Epidermal melanocyte (primary cell): ENCODE measurements around the gene GLYR1.

ENCODE experiments used
- DNase-seq: peaks from one replicate; pipeline ENCODE4 v3.0.0; 2011; ENCODE audit warnings: low spot score; ENCODE audit not compliant: insufficient read length

Gene GLYR1

DNA sequence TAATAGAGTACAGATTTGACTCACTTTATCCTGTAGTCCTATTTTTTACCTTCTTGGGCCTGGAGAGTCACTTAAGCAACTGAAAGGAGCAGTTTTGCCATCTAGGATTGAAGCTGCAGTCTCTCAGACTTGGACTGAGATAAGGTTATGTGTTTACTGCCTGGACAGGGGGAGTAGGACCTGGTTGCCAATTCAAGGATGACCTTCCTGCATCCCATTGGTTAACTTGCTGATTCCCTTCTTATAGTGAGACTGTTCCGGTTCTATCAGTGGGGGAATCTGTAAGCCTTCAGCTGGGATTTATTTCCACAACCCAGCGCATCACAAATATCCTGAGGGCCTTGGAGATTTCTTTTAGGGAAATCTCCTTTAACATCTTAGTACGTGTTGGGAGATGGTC, 3.1 kb upstream of the GLYR1 start:
- DNase-seq = no peak

DNA sequence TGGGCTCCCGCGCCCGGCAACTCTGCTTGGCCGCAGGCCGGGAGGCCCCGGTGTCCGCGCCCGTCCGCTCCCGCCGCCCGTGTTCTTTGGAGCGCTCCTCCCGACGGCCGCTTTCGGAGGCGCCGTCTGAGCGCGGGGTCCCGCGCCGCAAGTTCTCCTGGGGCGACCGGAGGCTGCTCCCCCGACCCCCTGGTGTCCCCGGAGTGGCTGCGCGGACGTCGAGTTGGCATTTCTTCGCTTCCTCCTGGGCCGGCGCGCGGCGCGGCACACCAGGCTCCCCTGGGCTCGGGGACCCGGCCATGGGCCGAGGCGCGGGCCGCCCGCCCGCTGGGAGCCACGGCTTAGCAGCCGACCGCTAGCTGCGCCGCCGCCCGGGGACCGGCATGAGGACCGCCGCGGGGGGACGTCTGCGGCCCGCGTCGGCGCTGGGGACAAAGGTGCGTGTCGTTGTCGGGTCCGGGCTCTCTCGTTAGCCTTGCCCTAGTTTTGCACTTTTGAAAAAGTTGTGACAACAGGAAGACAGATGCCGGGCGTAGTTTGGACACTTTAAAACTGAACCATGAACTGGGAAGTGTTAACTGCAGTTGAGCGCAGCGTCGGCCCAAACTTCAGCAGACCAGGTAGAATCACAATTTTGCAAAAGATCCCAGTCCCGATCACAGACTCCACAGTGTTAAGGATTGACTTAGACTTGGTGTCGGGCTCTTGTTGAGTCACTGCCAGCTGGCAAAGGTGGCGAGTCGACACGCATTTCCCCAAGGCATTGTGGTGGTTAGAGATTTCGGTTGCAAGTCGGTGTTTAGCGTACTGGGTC, 893 bp upstream of the GLYR1 start:
- DNase-seq = no peak

DNA sequence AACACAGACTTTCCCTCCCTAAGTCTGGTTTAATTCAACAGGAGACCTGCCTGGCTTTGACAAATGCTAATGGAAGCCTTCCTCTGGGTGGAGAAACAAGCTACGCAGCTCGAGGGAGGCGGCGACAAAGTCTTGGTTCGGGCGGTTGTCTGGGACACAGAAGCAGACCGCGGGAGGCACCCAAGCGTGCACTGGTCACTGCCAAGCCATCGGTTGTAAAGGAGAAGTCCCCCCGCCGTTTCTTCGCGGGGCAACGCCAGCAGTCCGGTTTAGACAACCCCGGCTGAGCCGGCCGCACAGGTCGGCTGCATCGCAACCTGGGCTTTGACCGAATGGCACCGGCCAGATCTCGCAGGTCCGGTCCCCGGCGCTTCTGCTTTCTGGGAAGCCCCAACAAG, 586 bp downstream of the GLYR1 start:
- DNase-seq = no peak

DNA sequence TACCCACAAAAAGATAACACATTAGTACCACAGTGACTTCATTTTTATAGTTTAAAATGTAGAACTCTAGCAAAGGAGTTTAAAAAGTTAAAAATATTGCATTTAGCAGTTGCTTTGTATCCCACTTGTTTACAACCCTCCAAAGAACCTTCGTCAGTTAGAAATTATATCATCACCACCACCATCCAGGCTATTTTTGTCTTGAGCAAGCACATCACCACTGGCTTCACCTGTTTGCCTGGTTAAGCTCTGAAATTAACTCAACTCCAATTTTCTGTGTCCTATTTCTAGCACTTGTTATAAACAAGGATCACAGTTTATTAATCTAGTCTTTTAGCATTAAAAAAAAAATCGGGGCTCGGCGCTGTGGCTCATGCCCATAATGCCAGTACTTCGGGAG, 6.1 kb downstream of the GLYR1 start:
- DNase-seq = no peak

DNA sequence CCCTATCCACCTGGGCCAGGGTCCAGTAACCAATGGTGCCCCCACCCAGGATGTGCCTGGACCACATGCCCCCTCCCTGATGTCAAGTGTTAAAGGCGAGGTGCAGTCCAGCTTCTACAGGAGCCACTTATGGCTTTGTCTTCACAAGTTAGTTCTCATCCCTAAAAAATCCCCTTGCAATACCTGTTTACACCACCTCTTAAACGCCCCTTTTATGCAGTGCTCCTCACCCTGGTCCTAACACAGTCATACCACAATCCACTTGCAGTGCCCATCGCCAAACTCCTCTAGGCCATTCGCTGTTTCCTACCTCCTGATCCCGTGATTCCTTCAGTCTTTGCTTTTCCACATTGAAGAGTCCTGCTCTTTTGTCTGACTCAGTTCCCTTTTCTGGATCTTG, 7.1 kb downstream of the GLYR1 start:
- no peak for DNase-seq

DNA sequence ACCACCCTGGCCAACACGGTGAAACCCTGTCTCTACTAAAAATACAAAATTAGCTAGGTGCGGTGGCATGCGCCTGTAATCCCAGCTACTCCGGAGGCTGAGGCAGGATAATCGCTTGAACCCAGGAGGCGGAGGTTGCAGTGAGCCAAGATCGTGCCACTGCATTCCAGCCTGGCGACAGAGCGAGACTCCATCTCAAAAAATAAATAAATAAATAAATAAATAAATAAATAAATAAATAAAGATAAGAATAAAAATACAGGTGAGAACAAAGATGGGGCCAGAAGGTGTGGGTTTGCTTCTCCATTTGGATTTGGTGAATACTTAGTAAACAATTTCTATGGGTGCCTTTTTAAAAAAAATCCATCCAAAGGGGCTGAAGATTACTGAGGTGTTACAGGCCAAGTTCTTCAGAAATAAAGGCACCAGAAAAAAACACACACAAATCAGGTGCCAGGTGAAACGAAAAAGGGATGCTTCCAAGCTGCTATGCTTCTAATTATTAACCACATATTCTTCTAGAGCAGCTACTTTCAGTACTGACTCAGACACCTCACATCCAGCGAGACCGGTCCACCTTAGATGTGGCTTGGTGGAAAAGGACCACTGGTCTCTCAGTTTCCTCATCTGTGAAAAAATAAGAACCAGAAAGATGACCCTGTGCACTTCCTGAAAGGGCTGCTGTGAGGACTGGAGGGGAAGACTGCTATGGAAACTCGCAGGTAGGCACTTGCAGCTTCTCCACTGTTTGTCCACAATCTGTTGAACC, 9.2 kb downstream of the GLYR1 start:
- no peak for DNase-seq

DNA sequence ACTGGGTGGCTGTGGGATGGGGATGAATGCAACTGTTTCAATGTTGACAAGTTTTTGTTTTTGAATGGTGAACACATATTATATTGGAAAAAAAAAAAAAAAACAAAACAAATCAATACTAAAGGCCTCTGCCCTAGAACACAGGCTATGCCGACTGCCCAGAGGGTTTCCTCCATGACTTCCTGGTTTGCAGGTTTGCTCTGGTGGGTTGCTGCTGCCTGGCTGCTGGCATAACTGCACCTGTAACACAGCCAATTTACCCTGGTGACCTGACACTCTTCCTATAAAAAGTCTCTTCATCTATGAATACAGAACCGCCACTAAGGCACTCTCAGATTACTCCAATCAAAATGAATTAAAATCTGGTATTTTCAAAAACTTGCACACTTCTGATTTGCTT, 10.4 kb downstream of the GLYR1 start:
- DNase-seq = no peak

DNA sequence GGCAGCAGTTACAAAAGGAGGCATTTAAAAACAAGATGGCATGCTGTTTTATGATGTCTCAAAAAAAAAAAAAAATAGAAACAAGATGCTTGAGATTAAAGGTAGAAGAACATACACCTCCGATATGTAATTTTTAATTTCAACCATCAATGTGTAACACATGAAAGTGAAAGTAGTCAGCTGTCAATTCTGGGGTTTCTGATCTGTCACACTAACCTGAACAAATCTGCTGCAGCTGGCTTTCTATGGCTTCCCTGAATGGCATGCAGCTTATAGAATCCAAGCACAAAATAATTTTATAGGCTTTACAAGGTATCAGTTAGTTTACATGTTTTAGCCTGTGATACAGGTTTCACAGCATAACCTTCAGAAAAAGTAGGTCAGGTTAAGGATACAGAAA, 13.5 kb downstream of the GLYR1 start:
- DNase-seq = no peak

DNA sequence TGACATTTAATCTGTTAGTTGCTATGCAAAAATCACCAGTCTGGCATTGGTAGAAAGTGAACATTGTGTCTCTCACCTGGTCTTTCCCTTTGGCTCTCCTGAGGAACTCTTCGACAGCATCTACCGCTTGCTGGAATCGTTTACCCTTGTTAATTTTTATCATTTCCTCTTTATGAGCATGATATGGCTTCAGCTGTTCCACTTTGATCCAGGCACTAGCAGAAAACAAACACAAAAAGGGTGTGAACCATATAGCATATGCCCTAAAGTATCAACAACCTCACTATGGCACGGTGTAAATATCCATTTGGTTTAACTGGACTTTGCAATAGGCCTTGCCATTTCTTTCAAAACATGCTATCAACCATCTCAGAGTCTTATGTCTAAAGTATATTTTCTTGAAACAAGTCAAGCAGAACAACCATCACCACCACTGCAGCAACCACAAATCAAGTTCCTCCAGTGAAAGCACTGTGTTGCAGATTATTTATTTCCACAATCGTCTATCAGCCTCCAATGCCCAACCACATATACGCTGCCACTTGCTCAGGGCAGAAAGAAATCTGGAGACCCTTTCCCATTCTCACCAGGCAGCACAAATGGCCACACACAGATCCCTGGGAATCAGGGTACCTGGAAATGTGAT, 14.3 kb downstream of the GLYR1 start:
- no peak for DNase-seq

DNA sequence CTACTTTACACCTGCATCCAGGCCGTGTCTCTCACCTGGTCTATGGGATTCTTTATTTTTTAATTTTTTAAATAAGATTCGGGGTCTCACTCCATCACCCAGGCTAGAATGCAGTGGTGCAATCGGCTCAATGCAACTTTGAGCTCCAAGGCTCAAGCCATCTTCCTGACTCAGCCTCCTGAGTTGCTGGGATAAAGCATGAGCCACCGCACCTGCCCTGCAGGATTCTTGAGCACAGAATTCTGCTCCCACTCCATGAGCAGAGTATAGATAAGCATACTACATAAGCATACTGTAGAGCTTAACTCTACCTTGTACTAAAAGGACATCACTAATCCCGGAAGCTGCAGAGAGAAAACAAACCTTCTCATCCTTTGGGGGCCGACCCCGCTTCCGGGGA, 15.5 kb downstream of the GLYR1 start:
- no peak for DNase-seq

DNA sequence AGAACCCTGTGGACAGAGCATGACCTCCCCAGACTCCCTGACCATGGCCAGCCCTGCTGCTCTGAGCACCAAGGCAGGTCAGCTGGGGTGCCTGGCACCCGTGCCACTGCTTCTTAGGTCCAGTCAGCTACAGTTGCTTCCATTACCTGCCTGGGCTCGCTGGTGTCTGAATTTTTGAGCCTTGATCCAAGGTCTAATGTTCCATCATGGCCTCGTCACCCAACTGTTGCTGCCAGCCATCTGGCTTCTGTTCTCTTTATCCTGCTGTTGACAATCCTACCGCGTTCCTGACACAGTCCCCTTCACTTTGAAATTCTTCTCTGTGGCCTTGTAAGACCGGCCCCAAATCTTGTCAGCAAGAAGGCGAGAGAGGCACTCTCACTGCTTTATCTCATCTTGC, 16.7 kb downstream of the GLYR1 start:
- DNase-seq = no peak

DNA sequence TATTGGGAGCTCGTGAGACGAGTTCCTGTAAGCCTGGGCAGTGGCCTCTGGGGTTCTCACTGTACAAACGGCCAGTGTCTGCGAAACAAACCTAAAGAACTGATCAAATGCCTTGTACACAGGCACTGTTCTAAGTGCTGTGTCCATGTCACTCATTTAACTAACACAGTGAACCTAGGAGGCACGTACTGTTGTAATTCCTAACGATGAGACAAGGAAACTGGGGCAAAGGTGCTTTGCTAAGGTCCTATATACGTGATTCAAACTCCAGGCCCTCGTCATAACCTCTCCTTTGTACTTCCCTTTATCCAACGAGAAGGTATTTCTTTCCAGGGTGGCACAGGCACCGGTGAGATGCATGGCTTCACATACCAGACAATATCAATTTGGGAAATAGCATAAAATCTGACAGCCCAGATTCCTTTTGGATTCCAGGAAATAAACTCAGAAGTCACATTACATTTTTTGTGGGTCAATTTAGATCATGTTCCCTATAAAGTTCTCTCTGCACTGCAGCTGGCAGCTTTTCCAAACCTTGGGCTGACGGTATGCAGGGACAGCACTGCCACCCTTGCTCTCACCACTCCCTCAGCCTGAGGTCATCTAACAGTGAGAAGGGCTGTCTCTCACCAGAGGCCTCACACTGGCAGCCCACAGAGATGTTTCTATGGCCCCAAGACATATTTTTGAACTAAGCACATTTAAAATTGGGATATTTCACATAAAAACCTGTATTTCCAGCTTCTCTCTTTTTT, 18.3 kb downstream of the GLYR1 start:
- no peak for DNase-seq

DNA sequence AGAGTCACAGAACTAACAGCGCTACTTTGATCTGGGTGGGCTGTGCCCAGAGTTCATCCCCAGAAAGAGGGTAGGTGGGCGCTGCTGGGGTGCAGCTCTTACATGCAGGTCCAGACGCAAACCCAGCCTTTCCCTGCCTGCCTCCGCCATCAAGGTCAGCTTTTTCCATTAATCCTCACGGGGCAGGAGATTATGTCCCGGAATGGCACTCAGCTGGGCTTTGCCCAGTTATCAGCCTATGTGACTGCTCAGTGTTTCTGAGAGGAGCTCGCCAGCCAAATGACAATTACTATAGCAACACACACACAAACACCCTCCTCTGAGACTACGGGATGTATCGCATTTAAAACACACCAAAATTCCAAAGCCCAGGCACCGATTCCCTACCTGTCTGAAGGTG, 20.1 kb downstream of the GLYR1 start:
- DNase-seq = no peak

DNA sequence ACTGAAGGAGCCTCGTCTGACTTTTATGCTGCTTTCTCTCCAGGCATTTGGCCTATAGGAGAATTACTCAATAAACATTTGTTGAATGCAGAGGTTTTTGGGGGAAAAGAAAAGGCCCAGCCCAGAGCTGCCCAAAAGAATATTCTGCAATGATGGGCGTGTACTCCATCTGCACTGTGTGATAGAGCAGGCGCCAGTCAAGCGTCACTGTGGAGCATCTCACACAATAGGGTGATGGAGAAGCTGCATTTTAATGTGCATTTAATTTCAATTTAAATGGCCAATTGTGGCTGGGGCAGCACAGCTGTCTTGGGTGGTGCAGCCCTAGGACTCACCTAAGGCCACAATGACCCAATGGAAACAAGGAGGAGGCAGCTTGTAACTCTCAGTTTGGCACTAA, 20.6 kb downstream of the GLYR1 start:
- no peak for DNase-seq

DNA sequence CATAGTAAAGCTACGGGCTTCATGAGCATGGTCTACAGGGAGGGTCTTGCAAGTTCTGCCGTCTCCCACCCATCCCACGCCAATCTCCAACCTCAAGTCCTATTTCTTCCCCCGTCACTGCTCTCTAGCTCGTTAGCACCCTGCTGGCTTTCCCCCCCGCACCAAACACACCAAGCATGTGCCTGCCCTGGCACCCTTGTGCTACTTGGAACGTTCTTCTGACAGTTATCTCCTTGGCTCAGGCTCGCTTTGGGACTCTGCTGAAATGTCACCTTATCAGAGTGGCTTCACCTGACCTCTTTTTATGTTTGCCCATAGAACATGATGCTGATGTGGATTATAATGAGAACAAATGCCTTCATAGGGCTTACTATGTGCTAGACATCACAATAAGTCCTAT, 21.9 kb downstream of the GLYR1 start:
- DNase-seq = no peak

DNA sequence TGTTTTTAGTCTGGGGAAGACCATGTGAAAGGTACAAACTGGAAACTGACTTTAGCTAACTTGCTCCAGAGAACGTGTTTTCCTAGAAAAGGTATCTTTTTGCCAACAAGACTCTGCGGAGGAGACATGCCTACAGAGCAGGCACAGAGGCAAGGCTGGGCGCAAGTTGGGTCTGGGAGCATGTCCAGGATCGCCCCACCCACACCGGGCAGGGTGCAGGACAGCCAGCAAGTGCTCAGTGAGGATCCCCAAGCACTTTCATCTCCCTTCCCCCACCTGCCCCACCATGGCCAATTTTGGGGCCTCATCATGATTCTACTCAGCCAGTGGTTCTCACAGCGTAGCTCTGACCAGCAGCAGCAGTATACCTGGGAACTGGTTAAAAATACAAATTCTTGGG, 26.4 kb downstream of the GLYR1 start:
- no peak for DNase-seq

DNA sequence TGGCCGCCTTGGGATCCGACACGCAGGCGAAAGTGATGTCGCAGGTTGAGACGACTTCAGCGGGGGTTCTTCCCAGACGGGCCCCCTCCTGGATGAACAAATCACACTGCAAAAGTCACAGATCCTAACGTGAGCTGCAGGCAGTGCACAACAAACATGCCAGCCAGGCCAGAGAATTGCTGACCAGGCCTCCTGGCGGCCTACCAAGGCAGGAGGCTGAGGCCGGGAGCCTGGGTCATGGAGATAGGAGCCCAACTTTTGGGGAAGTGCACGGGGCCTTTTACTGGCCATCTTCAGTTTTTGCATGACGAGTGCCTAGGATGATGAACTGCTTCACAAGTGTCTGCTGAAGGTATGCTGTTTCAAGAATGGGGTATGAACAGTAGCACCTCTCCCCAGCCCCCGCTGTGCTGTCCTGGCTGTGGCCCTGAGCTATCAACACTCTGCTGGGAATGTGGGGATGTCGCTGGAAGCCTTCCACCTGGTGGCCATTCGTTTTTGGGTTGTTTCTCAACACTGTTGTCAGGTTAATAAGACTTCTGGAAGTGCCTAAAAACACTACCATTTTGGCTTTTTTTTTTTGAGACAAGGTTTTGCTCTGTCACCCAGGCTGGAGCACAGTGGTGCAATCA, 32.4 kb downstream of the GLYR1 start:
- DNase-seq = no peak

DNA sequence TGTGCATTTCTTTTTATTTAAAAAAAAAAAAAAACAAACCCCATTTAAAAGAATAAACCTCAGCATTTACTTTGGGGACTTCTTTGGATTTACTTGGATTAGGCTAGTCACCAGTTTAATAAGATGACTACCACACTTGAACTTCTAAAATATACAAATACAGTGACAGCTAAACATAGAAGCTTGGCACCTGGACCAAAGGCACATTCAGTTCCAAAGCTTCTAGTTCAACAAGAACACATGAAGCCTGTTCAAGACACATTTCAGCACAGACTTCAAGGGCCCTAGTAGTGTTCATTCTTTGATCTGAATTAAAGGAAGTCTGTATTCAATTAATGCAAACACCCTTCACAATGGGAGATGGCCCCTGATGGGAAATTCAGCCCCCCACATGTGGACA, 33.0 kb downstream of the GLYR1 start:
- no peak for DNase-seq

DNA sequence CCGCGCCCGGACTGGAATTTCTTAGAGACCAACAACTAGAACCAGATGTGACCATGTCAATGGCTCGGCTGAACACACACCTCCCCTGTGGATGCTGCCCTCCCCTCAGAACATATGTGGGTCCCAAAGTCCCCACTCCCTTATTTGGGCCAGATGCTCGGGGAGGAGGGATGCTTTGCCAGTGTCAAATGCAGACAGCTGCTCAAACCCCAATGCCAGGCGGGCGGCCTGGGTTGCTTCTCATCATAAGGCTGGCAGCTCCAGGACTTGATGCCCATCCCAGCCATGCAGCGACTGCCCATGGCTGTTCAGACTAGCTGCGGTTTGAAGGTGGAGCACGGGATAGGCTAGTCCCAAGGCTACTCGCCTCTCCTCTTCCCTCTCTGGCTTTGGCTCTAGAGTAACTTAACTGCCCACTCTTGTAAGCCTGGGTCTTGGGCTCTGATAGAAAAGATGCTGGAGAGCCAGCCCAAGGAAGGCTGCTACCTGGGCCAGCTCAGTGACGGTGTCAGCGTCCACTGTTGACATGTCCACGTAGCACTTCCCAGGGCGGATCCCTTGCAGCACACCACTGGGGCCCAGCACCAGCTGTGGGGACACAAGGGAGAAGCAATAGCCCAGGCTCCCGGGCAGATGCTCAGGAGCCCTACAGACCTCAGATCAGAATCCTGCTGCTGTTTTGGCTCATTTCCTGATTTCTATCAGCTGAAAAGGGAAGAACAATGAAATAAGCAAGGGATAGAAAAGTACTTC, 33.7 kb downstream of the GLYR1 start:
- no peak for DNase-seq

DNA sequence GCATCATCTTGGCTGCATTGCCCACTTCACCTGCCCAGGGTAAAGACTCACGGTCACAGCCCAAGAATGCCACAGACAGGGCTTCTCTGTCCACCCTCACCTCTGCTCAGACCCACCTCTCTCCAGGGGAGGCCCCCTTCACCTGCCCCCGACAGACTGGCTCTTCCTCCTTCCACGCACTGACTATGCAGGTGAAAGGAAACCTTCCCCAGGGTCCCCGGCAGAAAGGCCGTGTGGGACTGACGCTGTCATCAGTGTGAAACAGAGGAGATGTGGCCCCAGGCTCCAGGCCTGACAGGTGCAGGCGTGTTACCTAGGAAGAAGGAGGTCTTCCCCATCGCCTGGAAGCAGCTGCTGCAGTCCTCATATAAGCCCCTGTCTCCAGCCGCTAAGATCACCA, 35.3 kb downstream of the GLYR1 start:
- DNase-seq = no peak

DNA sequence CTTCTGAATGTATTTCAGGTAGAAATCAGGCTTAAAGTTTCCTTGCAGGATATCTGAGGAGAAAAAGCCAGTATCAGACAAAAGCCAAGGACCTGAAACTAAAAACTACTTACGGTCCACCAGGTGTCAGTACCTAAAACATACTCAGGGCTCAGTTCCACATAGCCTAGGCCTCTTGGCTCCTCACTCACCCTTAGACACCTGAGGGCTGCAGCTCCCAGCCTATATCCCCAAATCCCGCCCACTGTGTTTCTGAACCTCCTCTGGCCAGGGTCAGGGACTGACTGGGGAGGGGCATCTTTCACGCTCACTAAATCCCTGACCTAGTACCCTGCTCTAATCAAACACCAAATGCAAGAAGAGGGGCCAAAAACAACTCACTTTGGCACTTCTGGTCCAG, 35.8 kb downstream of the GLYR1 start:
- DNase-seq = no peak
